GM23338 (cell line): ENCODE measurements around the gene SLC6A11. TPM values are rescaled to one million over a fixed set of nuclear protein-coding genes. Genes with fewer than 3 reads are reported as not detected.

ENCODE experiments used
- ATAC-seq: fragments of 200-7000 bp; cut with Tn5 transposase; 3 replicates; pipeline ENCODE4 v1.9.1; 2020
- DNase-seq: peaks from one replicate; pipeline ENCODE4 v3.0.0-alpha.2; 2015; ENCODE audit warnings: low spot score
- H2AFZ ChIP-seq: fragments of 200-600 bp; sonication (generic); 2 replicates; pipeline ENCODE4 v1.8.0; 2016; ENCODE audit warnings: antibody characterized with exemption, mild to moderate bottlenecking, moderate library complexity
- H3F3A ChIP-seq: fragments of 200-600 bp; sonication (generic); replicated peaks from 2 replicates; pipeline ENCODE4 v1.8.0; 2017; ENCODE audit warnings: antibody characterized with exemption, mixed run types, low read depth
- H3K27ac ChIP-seq: fragments of 200-600 bp; sonication (generic); 2 replicates; pipeline ENCODE4 v1.6.1; 2016; ENCODE audit warnings: low read depth
- H3K27me3 ChIP-seq: fragments of 200-600 bp; sonication (generic); 2 replicates; pipeline ENCODE4 v1.8.0; 2016; ENCODE audit warnings: mild to moderate bottlenecking, mixed run types, moderate library complexity; ENCODE audit not compliant: insufficient read depth
- H3K36me3 ChIP-seq: fragments of 200-600 bp; sonication (generic); 2 replicates; pipeline ENCODE4 v1.8.0; 2016; ENCODE audit warnings: mild to moderate bottlenecking; ENCODE audit not compliant: insufficient read depth
- H3K4me1 ChIP-seq: fragments of 200-600 bp; sonication (generic); 2 replicates; pipeline ENCODE4 v1.8.0; 2016; ENCODE audit warnings: mild to moderate bottlenecking, moderate library complexity; ENCODE audit not compliant: insufficient read depth
- H3K4me2 ChIP-seq: fragments of 200-600 bp; sonication (generic); 2 replicates; pipeline ENCODE4 v1.7.1; 2017; ENCODE audit warnings: mixed run types
- H3K4me3 ChIP-seq: fragments of 200-600 bp; sonication (generic); 2 replicates; pipeline ENCODE4 v1.6.1; 2016; ENCODE audit warnings: mixed run types
- H3K79me2 ChIP-seq: fragments of 200-600 bp; sonication (generic); replicated peaks from 2 replicates; pipeline ENCODE4 v1.8.0; 2017; ENCODE audit warnings: mild to moderate bottlenecking; ENCODE audit not compliant: insufficient read depth
- H3K9me2 ChIP-seq: fragments of 200-600 bp; sonication (generic); 2 replicates; pipeline ENCODE4 v1.8.0; 2017; ENCODE audit not compliant: insufficient read depth
- H4K20me1 ChIP-seq: fragments of 200-600 bp; sonication (generic); replicated peaks from 2 replicates; pipeline ENCODE4 v1.8.0; 2017; ENCODE audit warnings: mild to moderate bottlenecking; ENCODE audit not compliant: insufficient read depth
- H3K27ac Mint-ChIP-seq: 2 replicates; pipeline ENCODE4 v1.8.0; 2020; ENCODE audit warnings: inconsistent platforms, mild to moderate bottlenecking, moderate library complexity, mixed read lengths
- H3K27me3 Mint-ChIP-seq: 3 replicates; pipeline ENCODE4 v1.8.0; 2022; ENCODE audit warnings: low read depth, mild to moderate bottlenecking, moderate library complexity, mixed read lengths, inconsistent platforms; ENCODE audit not compliant: insufficient read depth, poor library complexity
- H3K36me3 Mint-ChIP-seq: 3 replicates; pipeline ENCODE4 v1.8.0; 2021; ENCODE audit warnings: low read depth, mild to moderate bottlenecking, inconsistent platforms, moderate library complexity, mixed read lengths
- H3K4me1 Mint-ChIP-seq: 3 replicates; pipeline ENCODE4 v1.8.0; 2020; ENCODE audit warnings: mild to moderate bottlenecking, inconsistent platforms, mixed read lengths
- H3K4me3 Mint-ChIP-seq: 3 replicates; pipeline ENCODE4 v1.8.0; 2021; ENCODE audit warnings: moderate library complexity, mild to moderate bottlenecking, inconsistent platforms, mixed read lengths
- H3K9me3 Mint-ChIP-seq: 3 replicates; pipeline ENCODE4 v1.8.0; 2020; ENCODE audit warnings: moderate library complexity, mild to moderate bottlenecking, inconsistent platforms, mixed read lengths
- JUNB ChIP-seq: IDR thresholded peaks from one replicate; pipeline ENCODE4 v1.6.1; 2016; ENCODE audit warnings: antibody characterized with exemption; ENCODE audit not compliant: unreplicated experiment
- POLR2AphosphoS5 ChIP-seq: IDR thresholded peaks from 2 replicates; pipeline ENCODE4 v1.6.1; 2016; ENCODE audit warnings: antibody characterized with exemption, low read depth
- STAT1 ChIP-seq: IDR thresholded peaks from one replicate; pipeline ENCODE4 v1.6.1; 2016; ENCODE audit warnings: antibody characterized with exemption; ENCODE audit not compliant: unreplicated experiment
- ZNF114 ChIP-seq: fragments of 250-450 bp; sonication (Bioruptor Pico); IDR thresholded peaks from 2 replicates; pipeline ENCODE4 v1.5.0; 2020; ENCODE audit warnings: mild to moderate bottlenecking, moderate library complexity
- polyA plus RNA-seq: library from polyadenylated mRNA; unstranded; fragments of >200 nt; fragmentation: Nextera tagmentation; extraction: Ambion mirVana; gene quantifications from 2 replicates; pipeline ENCODE4 v1.2.1, GENCODE V29; 2016
- total RNA-seq: library from RNA; depleted of rRNA; stranded (reverse); fragments of >200 nt; shearing (Covaris generic); gene quantifications from 2 replicates; pipeline ENCODE4 v1.2.3, GENCODE V29; 2014
- TF ChIP-seq, protein P1 (sequence below): fragments of 250-450 bp; sonication (Bioruptor Pico); IDR thresholded peaks from 2 replicates; pipeline ENCODE4 v1.5.0; 2020; ENCODE audit warnings: mild to moderate bottlenecking, moderate library complexity
- TF ChIP-seq, protein P2 (sequence below), 2 experiments: fragments of 200-600 bp in 1 of 2; sonication (generic) in 1 of 2; conservative IDR thresholded peaks; 2 replicates each; pipeline versions ENCODE4 v1.5.1 to v1.6.1; 2016 to 2017; ENCODE audit warnings: antibody characterized with exemption in 2 of 2, low read depth in 2 of 2, mild to moderate bottlenecking in 2 of 2, moderate library complexity in 1 of 2
- TF ChIP-seq, protein P3 (sequence below): IDR thresholded peaks from 2 replicates; pipeline ENCODE4 v1.6.1; 2016; ENCODE audit warnings: antibody characterized with exemption

Gene SLC6A11
- total and polyA plus RNA-seq, 2 experiments from 2014 or later, result 0.47 to 1.1 TPM

DNA sequence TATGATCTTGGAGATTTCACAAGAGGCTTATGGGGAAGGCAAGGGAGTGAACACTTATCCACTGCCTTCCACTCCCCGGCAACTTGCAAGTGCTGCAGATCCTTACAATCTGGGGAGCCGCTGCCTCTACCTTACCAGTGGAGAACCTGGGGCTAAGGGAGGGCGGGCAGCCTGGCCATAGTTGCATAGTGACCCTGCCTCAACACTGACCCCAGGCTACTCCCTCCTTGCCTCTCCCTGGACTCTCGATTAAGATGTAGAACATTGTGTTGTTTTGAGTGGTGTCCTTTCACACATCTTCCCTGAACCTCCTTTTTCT, 30.6 kb downstream of the SLC6A11 start (continued):
- TF ChIP-seq, protein P1, sequence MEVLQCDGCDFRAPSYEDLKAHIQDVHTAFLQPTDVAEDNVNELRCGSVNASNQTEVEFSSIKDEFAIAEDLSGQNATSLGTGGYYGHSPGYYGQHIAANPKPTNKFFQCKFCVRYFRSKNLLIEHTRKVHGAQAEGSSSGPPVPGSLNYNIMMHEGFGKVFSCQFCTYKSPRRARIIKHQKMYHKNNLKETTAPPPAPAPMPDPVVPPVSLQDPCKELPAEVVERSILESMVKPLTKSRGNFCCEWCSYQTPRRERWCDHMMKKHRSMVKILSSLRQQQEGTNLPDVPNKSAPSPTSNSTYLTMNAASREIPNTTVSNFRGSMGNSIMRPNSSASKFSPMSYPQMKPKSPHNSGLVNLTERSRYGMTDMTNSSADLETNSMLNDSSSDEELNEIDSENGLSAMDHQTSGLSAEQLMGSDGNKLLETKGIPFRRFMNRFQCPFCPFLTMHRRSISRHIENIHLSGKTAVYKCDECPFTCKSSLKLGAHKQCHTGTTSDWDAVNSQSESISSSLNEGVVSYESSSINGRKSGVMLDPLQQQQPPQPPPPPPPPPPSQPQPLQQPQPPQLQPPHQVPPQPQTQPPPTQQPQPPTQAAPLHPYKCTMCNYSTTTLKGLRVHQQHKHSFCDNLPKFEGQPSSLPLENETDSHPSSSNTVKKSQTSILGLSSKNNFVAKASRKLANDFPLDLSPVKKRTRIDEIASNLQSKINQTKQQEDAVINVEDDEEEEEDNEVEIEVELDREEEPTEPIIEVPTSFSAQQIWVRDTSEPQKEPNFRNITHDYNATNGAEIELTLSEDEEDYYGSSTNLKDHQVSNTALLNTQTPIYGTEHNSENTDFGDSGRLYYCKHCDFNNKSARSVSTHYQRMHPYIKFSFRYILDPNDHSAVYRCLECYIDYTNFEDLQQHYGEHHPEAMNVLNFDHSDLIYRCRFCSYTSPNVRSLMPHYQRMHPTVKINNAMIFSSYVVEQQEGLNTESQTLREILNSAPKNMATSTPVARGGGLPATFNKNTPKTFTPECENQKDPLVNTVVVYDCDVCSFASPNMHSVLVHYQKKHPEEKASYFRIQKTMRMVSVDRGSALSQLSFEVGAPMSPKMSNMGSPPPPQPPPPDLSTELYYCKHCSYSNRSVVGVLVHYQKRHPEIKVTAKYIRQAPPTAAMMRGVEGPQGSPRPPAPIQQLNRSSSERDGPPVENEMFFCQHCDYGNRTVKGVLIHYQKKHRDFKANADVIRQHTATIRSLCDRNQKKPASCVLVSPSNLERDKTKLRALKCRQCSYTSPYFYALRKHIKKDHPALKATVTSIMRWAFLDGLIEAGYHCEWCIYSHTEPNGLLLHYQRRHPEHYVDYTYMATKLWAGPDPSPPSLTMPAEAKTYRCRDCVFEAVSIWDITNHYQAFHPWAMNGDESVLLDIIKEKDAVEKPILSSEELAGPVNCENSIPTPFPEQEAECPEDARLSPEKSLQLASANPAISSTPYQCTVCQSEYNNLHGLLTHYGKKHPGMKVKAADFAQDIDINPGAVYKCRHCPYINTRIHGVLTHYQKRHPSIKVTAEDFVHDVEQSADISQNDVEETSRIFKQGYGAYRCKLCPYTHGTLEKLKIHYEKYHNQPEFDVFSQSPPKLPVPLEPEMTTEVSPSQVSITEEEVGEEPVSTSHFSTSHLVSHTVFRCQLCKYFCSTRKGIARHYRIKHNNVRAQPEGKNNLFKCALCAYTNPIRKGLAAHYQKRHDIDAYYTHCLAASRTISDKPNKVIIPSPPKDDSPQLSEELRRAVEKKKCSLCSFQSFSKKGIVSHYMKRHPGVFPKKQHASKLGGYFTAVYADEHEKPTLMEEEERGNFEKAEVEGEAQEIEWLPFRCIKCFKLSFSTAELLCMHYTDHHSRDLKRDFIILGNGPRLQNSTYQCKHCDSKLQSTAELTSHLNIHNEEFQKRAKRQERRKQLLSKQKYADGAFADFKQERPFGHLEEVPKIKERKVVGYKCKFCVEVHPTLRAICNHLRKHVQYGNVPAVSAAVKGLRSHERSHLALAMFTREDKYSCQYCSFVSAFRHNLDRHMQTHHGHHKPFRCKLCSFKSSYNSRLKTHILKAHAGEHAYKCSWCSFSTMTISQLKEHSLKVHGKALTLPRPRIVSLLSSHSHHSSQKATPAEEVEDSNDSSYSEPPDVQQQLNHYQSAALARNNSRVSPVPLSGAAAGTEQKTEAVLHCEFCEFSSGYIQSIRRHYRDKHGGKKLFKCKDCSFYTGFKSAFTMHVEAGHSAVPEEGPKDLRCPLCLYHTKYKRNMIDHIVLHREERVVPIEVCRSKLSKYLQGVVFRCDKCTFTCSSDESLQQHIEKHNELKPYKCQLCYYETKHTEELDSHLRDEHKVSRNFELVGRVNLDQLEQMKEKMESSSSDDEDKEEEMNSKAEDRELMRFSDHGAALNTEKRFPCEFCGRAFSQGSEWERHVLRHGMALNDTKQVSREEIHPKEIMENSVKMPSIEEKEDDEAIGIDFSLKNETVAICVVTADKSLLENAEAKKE (CRISPR knock-in tag), result no peak
- no peak for TF ChIP-seq POLR2AphosphoS5

DNA sequence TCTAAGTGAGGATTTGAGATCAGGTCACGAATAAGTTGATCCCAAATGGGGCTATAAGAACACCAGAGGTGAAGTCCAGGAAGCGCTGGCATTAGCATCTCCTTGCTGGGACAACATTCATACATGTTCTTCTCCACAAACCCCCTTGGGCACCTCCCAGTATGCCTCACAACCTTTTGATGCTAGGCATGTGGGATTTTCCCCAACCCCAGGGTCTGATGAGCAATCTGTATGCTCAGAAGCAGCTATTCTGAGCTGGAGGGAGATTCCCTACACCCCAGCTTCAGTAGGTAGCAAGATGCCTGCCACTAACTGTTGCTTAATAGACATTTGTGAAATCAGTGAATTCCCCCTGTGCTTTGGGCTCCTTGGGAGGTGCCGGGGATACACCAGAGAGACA, 32.2 kb downstream of the SLC6A11 start:
- Histone ChIP-seq H3K27ac (no peak overlapping the region), H2AFZ (no peak overlapping the region), H3K27me3 (no peaks in the 10 kb centered on the region), H3K9me2 (no peaks in the 10 kb centered on the region), H3K36me3 (no peaks in the 10 kb centered on the region), H3F3A (no peaks in the 10 kb centered on the region), H3K4me1 (no peaks in the 10 kb centered on the region), H3K79me2 (no peaks in the 10 kb centered on the region), H4K20me1 (no peaks in the 10 kb centered on the region), H3K4me2 (no peak overlapping the region), H3K4me3 (no peak overlapping the region)
- Mint-ChIP-seq H3K36me3 (no peaks in the 10 kb centered on the region), H3K9me3 (no peaks in the 10 kb centered on the region; the same call in 2 of the 3 replicates), H3K27ac (no peak overlapping the region), H3K27me3 (no peaks in the 10 kb centered on the region), H3K4me3 (no peak overlapping the region), H3K4me1 (no peaks in the 10 kb centered on the region; the same call in 2 of the 3 replicates)
- DNase-seq (no peak), ATAC-seq (no peak)
- TF ChIP-seq, protein P2, sequence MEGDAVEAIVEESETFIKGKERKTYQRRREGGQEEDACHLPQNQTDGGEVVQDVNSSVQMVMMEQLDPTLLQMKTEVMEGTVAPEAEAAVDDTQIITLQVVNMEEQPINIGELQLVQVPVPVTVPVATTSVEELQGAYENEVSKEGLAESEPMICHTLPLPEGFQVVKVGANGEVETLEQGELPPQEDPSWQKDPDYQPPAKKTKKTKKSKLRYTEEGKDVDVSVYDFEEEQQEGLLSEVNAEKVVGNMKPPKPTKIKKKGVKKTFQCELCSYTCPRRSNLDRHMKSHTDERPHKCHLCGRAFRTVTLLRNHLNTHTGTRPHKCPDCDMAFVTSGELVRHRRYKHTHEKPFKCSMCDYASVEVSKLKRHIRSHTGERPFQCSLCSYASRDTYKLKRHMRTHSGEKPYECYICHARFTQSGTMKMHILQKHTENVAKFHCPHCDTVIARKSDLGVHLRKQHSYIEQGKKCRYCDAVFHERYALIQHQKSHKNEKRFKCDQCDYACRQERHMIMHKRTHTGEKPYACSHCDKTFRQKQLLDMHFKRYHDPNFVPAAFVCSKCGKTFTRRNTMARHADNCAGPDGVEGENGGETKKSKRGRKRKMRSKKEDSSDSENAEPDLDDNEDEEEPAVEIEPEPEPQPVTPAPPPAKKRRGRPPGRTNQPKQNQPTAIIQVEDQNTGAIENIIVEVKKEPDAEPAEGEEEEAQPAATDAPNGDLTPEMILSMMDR (conservative IDR thresholded peaks at IDR 0.05; ENCODE audit: low read depth in 2 of 2), result no peak
- TF ChIP-seq, protein P3, sequence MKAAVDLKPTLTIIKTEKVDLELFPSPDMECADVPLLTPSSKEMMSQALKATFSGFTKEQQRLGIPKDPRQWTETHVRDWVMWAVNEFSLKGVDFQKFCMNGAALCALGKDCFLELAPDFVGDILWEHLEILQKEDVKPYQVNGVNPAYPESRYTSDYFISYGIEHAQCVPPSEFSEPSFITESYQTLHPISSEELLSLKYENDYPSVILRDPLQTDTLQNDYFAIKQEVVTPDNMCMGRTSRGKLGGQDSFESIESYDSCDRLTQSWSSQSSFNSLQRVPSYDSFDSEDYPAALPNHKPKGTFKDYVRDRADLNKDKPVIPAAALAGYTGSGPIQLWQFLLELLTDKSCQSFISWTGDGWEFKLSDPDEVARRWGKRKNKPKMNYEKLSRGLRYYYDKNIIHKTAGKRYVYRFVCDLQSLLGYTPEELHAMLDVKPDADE, result no peak
- TF ChIP-seq JUNB (no peak), ZNF114 (CRISPR knock-in tag) (no peak), STAT1 (no peak), POLR2AphosphoS5 (no peak)
- TF ChIP-seq, protein P1 (CRISPR knock-in tag), result no peak
